NCI-H526 (cell line): Measurements from ENCODE around the gene STAC2.
A peak's percentile ranks its signal among the peaks of the same experiment; 100 is the strongest.
"Not testable (repeated sequence)": the region's sequence is repeated elsewhere in the genome, so short reads cannot be mapped to it uniquely, and the experiment has no call there.

ENCODE experiments used
- DNase-seq, 2 experiments: peaks; one replicate each; lab custom pipeline; 2025; lab: John Stamatoyannopoulos, UW

The STAC2 gene

DNA sequence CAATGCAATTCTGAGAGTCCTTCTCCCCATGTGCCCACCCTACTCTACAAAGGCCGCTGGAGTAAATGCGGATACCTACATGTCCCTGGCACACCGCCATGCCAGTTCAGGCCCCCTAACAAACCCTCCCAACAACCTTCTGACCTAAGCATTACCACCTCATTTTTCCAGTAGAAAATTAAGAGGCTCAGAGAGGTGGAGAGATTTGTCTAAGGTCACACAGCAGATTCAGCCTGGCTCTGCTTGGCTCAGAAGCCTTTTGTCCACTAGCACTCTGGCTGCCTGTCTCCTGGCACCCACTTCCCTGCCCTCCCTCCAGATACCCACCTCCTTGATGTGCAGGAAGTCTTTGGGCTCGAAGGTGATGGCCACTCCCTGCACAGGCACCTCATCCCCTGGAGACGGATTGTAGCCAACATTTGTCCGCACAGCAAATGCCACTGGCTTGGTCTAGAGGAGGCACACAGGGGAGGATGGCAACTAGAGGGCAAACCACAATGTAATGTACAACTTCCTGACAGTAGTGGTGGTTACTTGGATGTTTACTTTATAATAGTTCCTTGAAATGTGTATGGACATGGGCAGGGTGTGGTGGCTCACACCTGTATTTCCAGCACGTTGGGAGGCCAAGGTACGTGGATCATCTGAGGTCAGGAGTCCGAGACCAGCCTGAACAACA lies 38.5 kb downstream of the STAC2 start:
- DNase-seq = no peak

DNA sequence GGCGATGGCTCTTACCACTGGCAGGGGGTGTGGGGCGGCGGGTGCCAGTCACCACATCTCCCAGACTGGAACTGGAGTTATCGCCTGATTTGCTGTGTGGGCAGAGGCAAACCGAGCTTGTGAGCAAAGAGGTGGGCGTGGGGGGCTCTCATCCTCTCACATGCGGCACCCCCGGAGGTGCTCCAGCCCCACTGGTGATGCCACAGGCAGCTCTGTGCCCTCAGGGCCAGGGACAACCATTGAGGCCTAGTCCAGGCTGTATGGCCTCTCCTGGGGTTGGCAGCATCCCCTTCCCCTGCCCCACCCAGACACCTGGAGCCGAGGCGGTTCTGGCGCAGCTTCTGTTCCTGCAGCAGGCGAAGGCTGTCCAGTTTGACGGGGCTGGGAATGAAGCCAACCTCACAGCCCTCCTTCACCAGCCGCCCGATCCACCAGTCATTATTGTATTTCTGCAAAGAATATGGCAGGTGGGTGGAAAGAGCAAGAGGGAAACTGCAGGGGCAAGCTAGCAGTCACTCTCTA lies 39.2 kb downstream of the STAC2 start:
- DNase-seq = no peak

DNA sequence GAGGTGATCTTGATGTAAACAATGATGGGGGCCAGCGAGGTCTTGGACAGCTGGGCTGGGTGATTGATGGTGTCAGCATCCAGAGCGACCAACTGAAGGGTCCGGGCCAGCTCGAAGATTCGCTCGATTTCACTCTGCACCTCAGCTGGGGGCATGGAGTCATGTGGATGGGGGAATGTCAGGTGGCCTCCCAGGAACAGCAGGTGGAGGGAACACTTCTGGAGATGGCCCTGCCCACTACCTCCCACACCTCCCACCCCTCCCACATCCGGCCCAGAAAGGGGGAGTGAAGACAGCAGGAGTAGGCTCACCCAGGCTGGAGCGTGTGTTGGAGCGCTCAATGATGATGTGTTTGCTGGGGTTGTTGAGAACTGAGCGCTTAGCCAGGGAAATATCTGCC lies 42.0 kb downstream of the STAC2 start:
- DNase-seq = no peak

DNA sequence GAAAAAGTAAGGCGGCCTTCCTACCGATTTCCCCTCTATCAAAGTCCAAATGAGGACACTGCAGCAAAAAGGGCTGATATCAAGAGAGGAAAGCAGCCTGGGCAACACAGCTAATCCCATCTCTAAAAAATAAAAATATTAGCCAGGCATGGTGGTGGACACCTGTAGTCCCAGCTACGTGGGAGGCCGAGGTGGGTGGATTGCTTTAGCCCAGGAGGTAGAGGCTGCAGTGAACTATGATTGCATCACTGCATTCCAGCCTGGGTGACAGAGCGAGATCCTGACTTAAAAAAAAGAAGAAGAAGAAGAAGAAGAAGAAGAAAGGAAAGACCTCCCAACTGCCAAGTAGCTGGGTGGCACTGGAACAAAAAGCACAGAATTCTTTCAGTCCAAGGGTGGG lies 42.7 kb downstream of the STAC2 start:
- DNase-seq = no peak

DNA sequence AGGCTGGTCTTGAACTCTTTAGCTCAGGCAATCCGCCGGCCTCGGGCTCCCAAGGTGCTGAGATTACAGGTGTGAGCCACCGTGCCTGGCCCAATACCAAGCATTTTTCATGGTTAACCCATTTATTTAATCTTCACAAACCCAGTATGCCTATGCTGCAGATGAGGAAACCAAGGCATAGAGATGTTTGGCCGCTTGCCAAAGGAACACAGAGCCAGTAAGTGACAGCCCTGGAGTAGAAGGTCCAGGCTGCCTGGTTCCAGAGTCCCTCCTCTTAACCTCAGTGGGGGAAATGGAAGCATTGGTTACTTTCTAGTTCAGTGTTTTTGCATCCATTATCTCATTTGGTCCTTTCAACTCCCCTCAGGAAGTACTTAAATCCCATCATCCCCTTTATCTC lies 44.4 kb downstream of the STAC2 start:
- DNase-seq = no peak

DNA sequence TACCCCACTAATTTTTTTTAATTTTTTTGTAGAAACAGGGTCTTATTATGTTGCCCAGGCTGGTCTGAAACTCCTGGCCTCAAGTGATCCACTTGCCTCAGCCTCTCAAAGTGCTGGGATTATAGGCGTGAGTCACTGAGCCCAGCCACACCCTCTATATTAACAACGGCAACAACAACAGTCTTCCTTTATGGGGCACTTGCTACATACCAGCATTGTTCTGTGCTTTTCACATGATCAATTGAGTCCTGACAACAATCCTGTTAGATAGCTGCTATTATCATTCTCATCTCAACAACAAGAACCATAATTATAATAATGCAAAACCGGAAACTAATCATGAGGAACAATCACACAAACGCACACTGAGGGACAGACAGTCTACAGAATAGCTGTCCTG lies 47.2 kb downstream of the STAC2 start:
- no peak for DNase-seq

DNA sequence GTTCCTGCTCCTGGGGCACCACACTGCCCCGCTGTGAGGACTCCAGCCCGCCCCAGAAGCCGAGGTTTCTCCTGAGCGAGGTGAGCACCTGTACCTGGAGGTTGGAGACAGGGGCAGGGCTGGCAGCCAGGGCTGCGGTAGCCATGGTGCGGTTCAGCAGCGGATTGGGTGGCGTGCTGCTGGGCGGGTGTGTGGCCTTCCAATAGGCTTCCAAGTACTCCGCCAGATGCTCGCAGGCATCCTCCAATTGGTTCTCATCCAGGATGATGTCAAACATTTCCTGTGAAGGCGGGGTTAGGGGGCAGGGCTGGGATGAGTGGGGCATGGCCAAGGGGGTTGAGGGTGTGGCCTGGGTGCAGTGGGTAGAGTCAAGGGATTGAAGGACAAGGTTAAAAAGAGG lies 48.5 kb downstream of the STAC2 start:
- peak in 1 of 2 experiments; percentile 35 for DNase-seq

DNA sequence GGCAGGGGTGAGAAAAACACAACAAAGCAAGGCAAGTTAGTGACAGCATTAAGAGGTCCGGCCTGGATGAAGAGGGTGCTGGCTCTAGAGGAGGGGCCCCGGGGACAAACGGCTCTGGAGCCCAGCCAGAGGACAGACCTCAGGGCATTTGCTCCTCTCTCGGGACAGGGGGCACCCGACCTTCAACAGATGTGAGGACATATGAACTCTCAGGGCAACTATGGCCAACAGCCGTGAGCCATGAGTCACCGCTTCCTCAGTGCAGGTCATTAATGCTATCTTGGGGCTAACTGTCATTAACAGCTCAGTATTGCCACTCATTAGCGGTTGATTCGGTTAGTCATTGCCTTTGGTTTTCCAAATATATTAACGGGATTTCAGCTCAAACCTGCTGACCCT lies 50.1 kb downstream of the STAC2 start:
- DNase-seq = no peak

DNA sequence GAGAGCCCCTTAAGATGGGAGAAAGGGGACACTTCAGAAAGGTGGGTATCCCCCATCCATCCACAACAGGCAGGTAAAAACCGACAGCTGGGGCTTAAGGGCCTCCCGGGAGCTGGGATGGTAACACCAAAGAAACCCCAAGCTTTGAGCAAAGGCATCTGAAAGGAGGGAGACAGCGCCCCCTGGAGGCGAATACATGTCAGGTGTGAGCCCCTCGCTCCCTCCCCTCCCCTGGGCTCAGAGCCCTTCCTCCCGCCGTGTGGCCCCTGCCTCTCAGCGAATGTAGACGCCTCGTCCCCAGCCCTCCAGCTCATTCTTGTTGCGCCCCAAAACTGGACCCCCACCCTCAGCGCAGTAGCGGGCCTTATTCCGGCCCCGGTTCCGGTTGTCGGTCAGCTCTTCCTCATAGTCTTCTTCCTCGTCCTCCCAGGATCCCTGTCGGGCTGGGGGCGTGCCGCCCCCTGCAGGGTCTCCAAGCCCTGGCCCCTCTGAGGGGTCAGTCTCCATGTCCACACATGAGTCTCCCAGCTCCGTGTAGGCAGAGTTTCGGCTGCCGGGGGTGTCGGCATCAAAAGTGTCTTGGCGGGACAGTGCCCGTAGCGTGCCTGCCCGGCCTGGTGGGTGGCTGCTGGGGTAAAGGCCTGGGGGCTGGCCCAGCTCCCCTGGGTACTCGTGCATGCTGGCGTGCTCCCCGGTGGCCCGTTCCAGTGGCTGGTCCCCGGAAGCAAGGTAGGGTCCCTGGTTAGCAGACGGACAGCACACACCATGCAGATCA lies 50.6 kb downstream of the STAC2 start:
- peak; percentile 39 to 82 for DNase-seq

DNA sequence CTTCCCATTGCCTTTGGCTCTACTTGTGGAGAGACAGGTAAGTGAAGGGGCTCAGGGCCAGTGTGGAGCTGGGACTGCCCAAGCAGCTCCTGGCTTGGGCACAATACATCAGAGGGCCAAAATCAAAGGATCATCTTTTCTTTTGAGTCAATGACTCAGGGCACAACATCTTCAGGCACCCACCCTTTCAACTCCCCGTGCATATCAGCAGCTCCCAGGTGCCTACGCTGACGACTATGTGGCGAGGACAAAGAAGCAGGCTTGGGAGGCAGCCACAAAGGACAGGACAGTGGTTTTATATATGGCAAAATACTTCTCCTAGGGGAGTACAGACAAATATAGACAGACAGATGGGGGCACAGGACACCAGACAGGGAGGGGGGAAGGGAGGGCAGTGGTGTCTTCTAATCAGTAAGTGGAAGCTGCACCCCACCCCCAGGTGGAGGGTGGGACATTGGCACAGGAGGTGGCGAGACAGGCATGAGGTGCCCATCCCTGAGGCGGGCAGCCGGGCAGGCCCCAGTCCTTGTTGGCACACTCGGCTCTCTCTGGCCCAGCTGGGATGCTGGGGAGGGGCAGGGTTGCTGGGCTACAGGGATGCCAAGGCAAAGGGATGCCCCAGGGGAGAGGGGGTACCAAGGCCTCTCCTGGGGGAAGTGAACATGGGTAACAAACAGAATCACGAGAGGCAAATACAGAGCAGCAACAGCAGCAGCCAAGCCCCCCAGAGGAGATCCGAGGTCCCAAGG lies 52.0 kb downstream of the STAC2 start:
- DNase-seq = no peak

DNA sequence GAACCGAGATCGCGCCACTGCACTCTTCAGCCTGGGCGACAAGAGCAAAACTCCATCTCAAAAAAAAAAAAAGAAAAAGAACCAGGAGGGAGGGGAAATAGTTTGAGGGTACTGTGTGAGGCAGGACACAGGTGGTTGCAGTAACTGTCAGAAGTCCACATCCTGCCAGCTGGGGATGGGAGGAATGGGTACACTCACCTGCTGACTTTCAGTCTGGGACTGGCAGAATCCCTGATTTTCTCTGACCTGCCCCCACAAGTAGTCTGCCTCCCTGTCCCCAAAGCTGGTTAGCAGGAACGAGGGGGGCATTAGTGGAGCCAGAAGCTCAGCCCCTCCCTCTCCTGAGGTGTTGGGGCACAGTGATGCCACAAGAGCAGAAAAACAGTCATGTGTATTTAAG lies 52.7 kb downstream of the STAC2 start:
- DNase-seq = no peak

DNA sequence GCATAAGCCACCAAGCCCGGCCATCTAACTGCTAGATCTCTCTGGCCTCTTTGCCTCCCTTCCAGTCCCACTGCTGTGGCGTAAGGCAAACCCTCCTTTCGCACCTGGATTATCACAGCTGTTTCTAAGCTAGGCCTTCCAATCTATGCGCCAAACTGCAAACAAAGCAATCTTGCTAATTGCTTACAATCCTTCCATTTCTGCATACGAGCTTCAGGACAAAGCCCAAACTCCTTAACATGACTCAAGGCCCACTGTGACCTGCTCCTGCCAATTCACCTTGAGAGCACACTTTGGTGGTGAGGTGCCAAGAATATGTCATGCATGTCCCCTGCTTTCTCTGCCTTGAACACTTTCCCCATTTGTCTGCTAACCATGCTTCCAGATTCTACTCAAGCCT lies 53.8 kb downstream of the STAC2 start:
- no peak for DNase-seq

DNA sequence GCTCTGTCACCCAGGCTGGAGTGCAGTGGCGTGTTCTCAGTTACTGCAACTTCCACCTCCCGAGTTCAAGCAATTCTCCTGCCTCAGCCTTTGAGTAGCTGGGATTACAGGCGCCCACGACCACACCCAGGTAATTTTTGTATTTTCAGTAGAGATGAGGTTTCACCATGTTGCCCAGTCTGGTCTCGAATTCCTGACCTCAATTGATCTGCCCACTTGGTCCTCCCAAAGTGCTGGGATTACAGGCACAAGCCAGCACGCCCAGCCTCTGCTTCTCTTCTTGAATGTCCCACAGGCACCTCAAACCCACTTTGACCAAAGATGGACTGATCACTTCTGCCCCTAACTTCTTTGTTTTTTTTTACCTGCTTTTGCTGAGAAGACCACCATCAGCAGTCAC lies 55.2 kb downstream of the STAC2 start:
- no peak for DNase-seq

DNA sequence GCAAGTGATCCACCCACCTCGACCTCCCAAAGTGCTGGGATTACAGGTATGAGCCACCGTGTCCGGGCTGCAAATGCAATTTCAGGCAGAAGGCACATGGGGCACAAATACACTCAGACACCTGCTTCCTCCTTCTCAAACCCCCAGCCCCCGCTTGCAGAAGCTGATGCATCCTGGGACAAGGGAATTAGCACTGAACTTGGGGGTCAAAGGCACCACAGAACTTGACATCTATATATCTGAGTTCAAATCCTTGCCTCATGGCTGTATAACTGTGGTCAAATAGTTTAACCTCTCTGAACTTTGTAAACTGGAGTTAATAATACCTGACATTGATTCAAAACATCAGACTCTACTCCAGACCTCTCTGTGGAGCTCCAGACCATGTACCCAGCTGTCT lies 55.6 kb downstream of the STAC2 start:
- no peak for DNase-seq

DNA sequence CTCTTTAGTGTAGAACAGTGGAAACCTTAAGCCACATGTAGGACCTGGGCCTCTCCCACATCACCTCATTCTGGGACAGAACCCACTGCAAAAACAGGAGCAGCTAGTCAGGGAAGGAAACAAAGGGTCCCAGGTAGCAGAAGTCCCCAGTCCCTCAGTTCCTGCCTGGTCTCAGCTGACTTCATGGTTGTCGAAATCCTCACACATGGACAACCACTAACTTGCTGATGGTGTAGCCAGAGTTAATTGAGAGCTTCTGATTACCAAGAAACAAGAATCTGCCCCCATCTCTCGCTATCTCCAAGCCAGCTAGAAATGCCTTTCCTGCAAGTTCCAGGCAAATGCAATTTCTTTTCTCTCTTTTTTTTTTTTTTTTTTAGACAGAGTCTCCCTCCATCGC lies 56.2 kb downstream of the STAC2 start:
- DNase-seq = no peak

DNA sequence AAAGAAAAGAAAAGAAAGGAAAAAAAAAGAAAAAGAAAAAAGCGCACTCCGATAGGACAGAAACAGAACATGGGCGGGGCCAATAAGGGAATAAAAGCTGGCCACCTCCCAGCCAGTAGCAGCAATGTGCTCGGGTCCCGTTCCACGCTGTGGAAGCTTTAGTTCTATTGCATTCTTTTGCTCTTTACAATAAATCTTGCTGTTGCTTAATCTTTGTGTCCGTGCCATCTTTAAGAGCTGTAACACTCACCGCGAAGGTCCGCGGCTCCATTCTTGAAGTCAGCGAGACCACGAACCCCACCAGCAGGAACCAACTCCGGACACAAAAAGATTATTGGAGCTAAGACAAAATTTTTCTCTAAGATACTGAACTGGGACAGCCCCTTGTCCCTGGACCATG lies 56.6 kb downstream of the STAC2 start:
- DNase-seq = no peak

DNA sequence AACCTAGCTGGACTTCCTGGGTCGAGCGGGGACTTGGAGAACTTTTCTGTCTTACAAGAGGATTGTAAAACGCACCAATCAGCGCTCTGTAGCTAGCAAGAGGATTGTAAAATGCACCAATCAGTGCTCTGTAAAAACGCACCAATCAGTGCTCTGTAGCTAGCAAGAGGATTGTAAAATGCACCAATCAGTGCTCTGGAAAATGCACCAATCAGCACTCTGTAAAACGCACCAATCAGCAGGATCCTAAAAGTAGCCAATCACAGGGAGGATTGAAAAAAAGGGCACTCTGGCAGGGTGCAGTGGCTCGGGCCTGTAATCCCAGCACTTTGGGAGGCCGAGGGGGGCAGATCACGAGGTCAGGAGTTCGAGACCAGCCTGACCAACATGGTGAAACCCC lies 57.2 kb downstream of the STAC2 start:
- DNase-seq = not testable (repeated sequence)

DNA sequence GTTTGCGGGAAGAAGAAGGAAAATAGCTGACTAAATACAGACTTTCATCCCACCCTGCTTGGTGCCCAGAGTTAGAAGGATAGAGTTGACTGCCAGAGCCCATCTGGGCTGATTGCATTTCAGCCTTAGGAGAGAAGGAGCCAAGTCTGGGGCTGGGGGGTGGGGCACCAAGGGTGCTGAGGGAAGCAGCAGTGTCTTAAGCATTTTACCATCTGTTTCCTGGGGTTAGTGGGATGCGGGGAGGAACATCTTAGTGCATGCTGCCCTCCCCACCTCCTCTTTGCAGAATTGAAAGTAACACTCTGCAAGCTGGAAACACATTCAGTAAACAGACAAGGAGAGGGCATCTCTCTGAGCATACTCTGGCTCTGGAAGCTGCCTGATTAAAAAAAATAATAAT lies 58.3 kb downstream of the STAC2 start:
- no peak for DNase-seq

DNA sequence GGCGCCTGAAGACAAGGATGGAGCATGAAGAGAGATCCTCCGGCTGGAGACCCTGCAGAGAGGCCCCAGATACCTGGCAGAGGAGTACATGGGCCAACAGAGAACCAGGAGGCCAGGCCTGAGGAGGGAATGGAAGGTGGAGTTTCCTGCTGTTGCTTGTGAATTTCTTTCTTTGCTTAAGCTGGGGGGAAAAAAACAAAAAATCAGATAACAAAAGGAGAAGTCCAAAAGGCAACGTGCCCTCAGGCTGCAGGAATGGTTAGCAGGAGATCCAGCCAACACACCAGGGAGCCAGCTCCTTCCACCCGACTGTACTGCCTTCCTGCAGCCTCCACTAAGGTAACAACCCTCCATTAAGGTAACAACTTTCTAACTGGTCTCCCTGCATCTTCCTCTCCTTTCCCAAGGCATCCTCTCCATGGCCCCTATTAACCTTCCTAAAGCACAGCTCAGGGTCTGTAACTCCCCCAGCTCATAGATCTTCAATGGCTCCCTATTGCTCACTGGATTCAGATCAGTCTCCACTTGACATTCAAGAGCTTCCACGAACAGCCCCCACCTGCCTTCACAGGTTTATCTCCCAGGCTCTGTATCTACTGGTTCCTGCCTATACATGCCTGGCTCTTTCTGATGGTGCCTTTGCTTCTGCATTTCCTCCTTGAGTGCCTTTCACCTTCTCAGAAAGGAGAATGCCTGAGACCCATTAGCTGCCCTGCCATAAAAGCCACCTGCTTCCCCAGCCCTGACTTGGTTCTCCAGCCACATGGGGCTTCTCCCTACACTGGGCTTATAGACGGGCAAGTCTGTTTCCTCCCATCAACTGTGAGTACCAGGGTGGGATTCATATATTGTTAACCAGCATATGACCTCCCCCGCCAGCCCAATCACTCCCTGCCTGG lies 59.1 kb downstream of the STAC2 start:
- DNase-seq = no peak

DNA sequence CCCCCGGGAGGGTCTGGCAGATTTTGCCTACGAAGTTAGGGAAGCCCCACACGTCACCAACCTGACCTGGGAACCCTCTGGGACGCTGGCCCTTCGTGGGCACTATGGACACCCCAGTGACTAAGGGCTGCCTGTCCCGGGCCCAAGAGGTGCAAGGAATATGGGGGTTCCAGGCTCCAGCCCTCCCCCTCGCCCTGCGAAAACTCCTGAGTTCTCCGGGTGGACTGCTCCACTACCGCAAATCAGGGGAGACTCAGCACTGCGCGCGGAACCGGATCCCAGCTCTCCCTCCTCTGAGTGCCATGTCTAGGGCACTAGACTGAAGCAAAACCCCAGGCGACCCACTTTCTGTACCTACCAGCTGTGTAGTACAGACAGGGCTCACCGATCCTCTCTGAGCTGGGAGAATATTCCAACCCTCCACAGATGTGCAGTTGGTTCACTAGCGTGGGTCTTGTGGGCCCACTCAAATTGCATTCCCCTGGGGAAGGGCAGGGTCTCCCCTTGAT lies 59.9 kb downstream of the STAC2 start, which contains the start of gene ARL5C:
TSS of gene ARL5C (minus strand) at position 321 of the 509 bp plus-strand sequence. CDS start 401 bp downstream, outside the sequence.
- DNase-seq = no peak

DNA sequence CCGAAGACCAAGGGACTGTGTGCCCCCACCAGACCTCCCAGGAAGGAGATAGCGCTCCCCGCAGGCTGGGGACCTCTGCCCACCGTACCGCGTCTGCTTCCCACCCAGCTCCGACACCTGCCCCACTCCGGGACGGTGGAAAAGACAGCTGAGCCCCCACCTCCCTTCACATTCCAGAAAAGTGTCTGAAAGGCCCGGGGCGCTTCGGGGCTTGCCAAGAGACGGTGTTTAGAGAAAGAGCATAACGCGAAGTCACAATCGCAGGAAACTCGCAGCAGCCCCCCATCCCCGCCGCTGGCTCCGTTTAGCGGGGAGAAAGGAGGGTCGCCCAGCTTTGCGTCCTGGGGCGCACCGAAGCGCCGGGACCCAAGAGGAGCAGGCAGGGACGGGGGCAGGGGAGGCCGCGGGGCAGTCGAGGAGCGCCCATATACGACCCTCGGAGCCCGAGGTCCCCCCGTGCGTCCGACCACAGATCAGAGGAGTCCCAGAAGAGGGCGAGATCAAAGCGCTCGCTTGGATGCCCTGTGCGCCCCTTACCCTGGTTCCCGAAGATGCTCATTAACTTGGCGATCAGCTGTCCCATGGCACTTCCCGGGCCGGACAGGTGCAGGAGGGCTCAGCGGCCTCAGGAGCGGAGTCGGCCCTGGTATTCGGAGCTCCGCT lies 60.4 kb downstream of the STAC2 start:
- no peak for DNase-seq
